ENCODE data around the gene KRTAP20-3. TPM values are rescaled to one million over a fixed set of nuclear protein-coding genes. Genes with fewer than 3 reads are reported as not detected.

Gene KRTAP20-3
- not detected for total RNA-seq
- polyA plus RNA-seq (2013, experiment 1 of 2), result not detected
- polyA plus RNA-seq (2013, experiment 2 of 2), result not detected
- 0 to 0.09 (median 0) reads per million in 172 experiments for total RNA-seq

- ChIA-PET CTCF (no interaction called here), POLR2A (no interaction called here)
- TF ChIP-seq CTCF (IDR thresholded peaks at IDR 0.05), result no peak
- Mint-ChIP-seq H3K4me1 (ENCODE audit: low read depth) (no peaks in the 10 kb centered on the region), H3K27ac (no peak within 1 kb of the TSS), H3K36me3 (ENCODE audit: low read depth) (no peaks in the 10 kb centered on the region), H3K27me3 (no peaks in the 10 kb centered on the region), H3K4me3 (no peak within 1 kb of the TSS), H3K9me3 (peaks cover 7% of the 10 kb centered on the region)
- DNase-seq (no peak), ATAC-seq (ENCODE audit: poor library complexity) (no peak)
- Histone ChIP-seq H3K9me3 (ENCODE audit: control insufficient read depth in 1 of 2, insufficient read depth in 1 of 2, low read length in 2 of 2) (peaks cover 0 to 4% of the 10 kb centered on the region in 2 experiments), H3K27me3 (ENCODE audit: control insufficient read depth in 1 of 2, insufficient read depth in 2 of 2, low read length in 2 of 2) (no peaks in the 10 kb centered on the region), H3K4me3 (ENCODE audit: low read length) (no peak within 1 kb of the TSS), H3K4me1 (ENCODE audit: insufficient read depth, low read length) (no peaks in the 10 kb centered on the region), H3K27ac (ENCODE audit: low read depth in 1 of 2, low read length in 2 of 2) (no peak within 1 kb of the TSS), H3K36me3 (ENCODE audit: insufficient read depth, low read length) (no peaks in the 10 kb centered on the region)
- intact Hi-C loops (cut with DNase I, micrococcal nuclease), result no loop called here
Measured at GRCh38 chr21:30642564-30642963, at the start of gene KRTAP20-3. Gene KRTAP20-3, plus strand, starts transcription at chr21:30642864.

- ATAC-seq (ENCODE audit: poor library complexity) (no peak), DNase-seq (no peak)
- POLR2A ChIA-PET, result no interaction called here
- peaks cover 0 to 3% of the 10 kb centered on the region in 2 experiments for H3K27me3 ChIP-seq (ENCODE audit: control insufficient read depth in 1 of 2, insufficient read depth in 2 of 2, low read length in 2 of 2)
- H3K27me3 Mint-ChIP-seq, result no peaks in the 10 kb centered on the region
- no peaks in the 10 kb centered on the region for H3K4me1 Mint-ChIP-seq (ENCODE audit: low read depth)
- H3K9me3 ChIP-seq (ENCODE audit: control insufficient read depth in 1 of 2, insufficient read depth in 1 of 2, low read length in 2 of 2), result peaks cover 0 to 3% of the 10 kb centered on the region in 2 experiments
- H3K27ac ChIP-seq (ENCODE audit: low read depth in 1 of 2, low read length in 2 of 2), result no peak within 1 kb of the TSS
- CTCF ChIA-PET, result no interaction called here
- H3K4me3 ChIP-seq (ENCODE audit: low read length), result no peak within 1 kb of the TSS
- no peaks in the 10 kb centered on the region for H3K36me3 ChIP-seq (ENCODE audit: insufficient read depth, low read length)
- no peaks in the 10 kb centered on the region for H3K36me3 Mint-ChIP-seq (ENCODE audit: low read depth)
- intact Hi-C loops (cut with DNase I, micrococcal nuclease), result no loop called here
- H3K9me3 Mint-ChIP-seq, result no peaks in the 10 kb centered on the region
- no peaks in the 10 kb centered on the region for H3K4me1 ChIP-seq (ENCODE audit: insufficient read depth, low read length)
- TF ChIP-seq CTCF (IDR thresholded peaks at IDR 0.05), result no peak
- no peak within 1 kb of the TSS for H3K4me3 Mint-ChIP-seq
- no peak within 1 kb of the TSS for H3K27ac Mint-ChIP-seq
Measured at GRCh38 chr21:30598802-30599201, 43.9 kb upstream of the KRTAP20-3 start, which contains the start of gene KRTAP6-2. Gene KRTAP6-2, minus strand, starts transcription at chr21:30598902. Its CDS starts 28 bp downstream, at chr21:30598874.

- CTCF ChIA-PET, result no interaction called here
- Histone ChIP-seq H3K4me1 (ENCODE audit: insufficient read depth, low read length) (no peaks in the 10 kb centered on the region), H3K27ac (ENCODE audit: low read depth in 1 of 2, low read length in 2 of 2) (no peak within 1 kb of the TSS), H3K4me3 (ENCODE audit: low read length) (no peak within 1 kb of the TSS), H3K9me3 (ENCODE audit: control insufficient read depth in 1 of 2, insufficient read depth in 1 of 2, low read length in 2 of 2) (peaks cover 0 to 3% of the 10 kb centered on the region in 2 experiments), H3K36me3 (ENCODE audit: insufficient read depth, low read length) (no peaks in the 10 kb centered on the region), H3K27me3 (ENCODE audit: control insufficient read depth in 1 of 2, insufficient read depth in 2 of 2, low read length in 2 of 2) (peaks cover 0 to 3% of the 10 kb centered on the region in 2 experiments)
- DNase-seq (no peak), ATAC-seq (ENCODE audit: poor library complexity) (no peak)
- Mint-ChIP-seq H3K4me3 (no peak within 1 kb of the TSS), H3K27me3 (no peaks in the 10 kb centered on the region), H3K36me3 (ENCODE audit: low read depth) (no peaks in the 10 kb centered on the region), H3K4me1 (ENCODE audit: low read depth) (no peaks in the 10 kb centered on the region), H3K27ac (no peak within 1 kb of the TSS), H3K9me3 (no peaks in the 10 kb centered on the region)
- intact Hi-C loops (cut with DNase I, micrococcal nuclease), result no loop called here
- TF ChIP-seq CTCF (IDR thresholded peaks at IDR 0.05), result no peak
- POLR2A ChIA-PET, result no interaction called here
Measured at GRCh38 chr21:30600787-30601186, 41.9 kb upstream of the KRTAP20-3 start, which contains the start of gene KRTAP22-1. Gene KRTAP22-1, plus strand, starts transcription at chr21:30601087.

Data from CD4-positive, alpha-beta T cell (primary cell).